GM19043 (cell line): Measurements from ENCODE around the gene PWP1.
"Not testable (repeated sequence)": the region's sequence is repeated elsewhere in the genome, so short reads cannot be mapped to it uniquely, and the experiment has no call there.

ENCODE experiments used
- ATAC-seq: cut with Tn5 transposase; IDR thresholded peaks from one replicate; pipeline ENCODE4 v1.9.1; 2021; ENCODE audit warnings: low read depth; ENCODE audit not compliant: unreplicated experiment

Gene PWP1

DNA sequence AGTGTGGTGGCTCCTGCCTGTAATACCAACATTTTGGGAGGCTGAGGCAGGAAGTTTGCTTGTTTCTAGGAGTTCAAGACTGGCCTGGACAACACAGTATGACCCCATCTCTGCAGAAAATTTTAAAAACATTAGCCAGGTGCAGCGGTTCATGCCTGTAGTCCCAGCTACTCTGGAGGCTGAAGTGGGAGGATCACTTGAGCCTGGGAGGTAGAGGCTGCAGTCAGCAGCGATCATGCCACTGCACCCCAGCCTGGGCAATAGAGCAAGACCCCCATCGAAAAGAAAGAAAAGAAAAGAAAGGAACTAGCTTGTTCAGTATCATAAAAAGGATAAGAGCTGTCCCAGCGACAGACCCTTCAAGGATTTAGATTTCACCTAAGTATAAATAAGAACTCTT is 18.1 kb upstream of the PWP1 start:
- no peak for ATAC-seq

DNA sequence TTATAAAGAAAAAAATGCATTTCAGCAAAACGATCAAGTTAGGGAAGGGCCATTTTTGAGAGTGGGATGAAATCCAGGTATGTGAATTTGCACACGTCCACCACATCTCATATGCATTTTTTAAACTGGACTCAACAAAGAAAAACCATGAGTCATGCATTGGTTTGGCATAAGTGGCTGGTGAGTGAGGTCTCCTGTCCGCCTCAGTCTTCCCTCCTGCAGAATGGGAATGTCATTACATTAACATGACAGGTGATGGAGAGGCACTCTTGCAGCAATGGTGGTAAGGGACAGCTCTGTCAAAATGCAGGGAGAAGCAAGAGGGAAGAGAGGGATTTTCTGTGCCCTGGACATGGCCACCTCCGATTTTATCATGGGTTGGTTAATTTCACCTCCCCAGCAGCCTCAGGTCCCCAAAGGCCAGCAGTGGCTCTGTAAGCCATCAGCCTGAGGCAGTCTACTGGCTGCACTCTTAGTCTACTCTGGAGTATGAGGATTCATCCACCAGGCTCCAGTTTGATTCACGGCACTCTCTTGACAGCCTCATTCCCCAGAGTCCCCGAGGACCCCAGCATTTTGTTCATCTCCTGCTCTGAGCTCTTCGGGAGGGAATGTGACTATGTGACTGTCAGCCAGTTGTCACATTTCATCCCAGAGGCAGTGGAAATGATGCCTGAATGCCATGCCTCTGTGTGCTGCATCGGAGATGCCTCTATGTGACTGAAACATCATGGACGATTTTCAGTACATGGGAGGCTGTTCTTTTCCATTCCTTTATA is 17.1 kb upstream of the PWP1 start:
- ATAC-seq = no peak

- ATAC-seq = no peak
These were observed 15.7 kb upstream of the PWP1 start for GRCh38 chr12:107669946-107670345.

DNA sequence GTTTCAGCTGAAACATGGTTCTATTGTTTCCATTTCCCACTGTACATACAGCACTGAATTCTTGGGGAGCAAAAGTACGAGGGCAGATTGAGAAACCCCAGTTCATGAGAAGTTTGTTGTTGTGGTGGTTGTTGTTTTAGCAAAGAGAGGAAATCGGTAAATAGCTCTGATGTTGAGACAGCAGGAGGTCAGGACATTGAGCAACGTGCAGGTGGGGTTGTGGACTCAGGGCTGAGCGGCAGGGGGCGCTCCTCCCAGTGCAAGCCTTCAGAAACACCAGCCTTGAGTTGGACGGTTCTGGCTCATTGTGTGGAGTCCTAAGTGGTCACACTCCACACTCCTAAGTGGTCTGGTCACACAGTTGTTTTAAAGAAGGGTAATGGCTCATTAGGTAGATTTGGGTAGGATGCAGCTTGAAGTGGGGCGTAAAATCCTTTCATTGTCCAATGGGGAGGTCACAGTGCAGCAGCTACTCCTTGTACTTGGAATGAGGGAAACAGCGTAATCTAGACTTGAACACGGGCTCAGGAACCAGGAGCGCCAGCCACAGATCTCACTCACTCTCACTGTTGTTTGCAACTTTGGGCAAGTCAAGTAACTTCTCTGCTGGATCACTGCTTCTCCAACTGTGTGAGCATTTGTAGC is 14.5 kb upstream of the PWP1 start:
- no peak for ATAC-seq

- no peak for ATAC-seq
These were observed 7.9 kb upstream of the PWP1 start for GRCh38 chr12:107677671-107678070.

DNA sequence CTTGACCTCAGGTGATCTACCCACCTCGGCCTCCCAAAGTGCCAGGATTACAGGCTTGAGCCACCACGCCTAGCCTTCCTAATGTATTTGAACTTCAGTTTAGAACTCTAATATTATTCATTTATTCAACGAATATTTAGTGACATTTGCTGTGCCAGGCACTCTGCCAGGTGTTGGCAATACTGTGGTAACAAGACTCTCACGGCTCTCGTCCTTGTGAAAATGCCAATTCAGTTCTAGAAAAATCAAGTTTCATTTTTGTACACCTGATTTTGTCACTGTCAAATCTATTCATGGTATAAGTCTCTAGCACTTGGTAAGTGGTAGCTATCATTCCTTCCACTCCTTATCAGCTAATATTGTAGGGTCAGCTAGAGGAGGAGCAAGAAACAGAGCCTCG is 6.3 kb upstream of the PWP1 start:
- no peak for ATAC-seq

- ATAC-seq = no peak
These were observed 4.2 kb upstream of the PWP1 start for GRCh38 chr12:107681455-107681835.

DNA sequence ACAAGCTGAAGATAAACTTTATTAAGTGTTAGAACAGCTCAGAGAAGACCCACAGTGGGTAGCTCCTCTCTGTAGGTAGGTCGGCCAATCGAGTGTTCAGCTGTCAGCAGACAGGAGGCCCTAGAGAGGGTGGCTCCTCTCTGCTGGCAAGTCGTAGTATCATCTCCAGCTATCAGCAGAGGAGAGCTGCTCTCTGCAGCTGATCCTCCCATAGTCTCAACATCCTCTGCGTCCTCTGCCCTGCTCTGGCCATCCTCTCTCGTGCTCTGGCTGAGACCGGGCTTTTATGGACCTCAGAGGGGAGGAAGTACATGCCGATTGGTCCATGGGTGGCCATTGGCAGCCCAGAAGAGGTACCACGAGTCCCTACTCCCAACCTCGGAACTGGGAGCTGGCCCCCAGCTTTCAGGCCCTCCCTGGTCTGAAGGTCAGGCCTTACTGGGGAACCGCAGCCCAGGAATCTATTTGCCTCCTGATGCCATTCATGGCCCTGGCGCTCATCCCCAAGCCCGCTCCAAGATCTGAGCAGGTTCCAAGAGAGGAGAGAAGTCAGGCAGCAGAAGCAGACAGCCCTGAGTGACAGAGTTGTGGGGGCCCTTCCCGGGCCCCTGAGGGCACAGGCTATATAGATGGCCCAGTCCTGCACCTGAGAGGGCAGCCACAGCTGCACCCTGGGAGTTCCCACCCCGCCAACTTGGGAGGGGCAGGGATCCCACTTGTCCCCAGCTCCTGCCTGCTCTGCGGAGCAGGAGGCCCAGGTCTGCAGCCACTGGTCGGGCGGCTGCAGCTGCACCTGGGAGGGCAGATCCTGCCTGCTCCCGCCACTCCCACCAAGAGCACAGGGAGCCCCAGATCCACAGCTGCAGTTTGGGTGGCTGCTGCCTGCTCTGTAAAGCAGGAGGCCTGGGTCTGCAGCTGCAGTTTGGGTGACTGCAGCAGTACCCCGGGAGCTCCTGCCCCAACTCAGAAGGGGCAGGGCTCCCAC is 3.5 kb upstream of the PWP1 start:
- no peak for ATAC-seq

- ATAC-seq = no peak
These were observed 1.4 kb upstream of the PWP1 start for GRCh38 chr12:107684029-107684795.

- ATAC-seq = no peak
These were observed 624 bp upstream of the PWP1 start for GRCh38 chr12:107684990-107685359.

GRCh38 chr12:107695772-107696171 is 10.2 kb downstream of the PWP1 start:
- not testable (repeated sequence) for ATAC-seq

- no peak for ATAC-seq
These were observed 16.5 kb downstream of the PWP1 start for GRCh38 chr12:107702106-107702505.

- ATAC-seq = no peak
These were observed 18.4 kb downstream of the PWP1 start for GRCh38 chr12:107704041-107704440.

DNA sequence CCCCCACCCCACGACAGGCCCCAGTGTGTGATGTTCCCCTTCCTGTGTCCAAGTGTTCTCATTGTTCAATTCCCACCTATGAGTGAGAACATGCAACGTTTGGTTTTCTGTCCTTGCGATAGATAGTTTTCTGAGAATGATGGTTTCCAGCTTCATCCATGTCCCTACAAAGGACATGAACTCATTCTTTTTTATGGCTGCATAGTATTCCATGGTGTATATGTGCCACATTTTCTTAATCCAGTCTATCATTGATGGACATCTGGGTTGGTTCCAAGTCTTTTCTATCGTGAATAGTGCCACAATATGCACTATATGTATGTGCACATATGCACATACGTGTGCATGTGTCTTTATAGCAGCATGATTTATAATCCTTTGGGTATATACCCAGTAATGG is 19.9 kb downstream of the PWP1 start:
- ATAC-seq = not testable (repeated sequence)

DNA sequence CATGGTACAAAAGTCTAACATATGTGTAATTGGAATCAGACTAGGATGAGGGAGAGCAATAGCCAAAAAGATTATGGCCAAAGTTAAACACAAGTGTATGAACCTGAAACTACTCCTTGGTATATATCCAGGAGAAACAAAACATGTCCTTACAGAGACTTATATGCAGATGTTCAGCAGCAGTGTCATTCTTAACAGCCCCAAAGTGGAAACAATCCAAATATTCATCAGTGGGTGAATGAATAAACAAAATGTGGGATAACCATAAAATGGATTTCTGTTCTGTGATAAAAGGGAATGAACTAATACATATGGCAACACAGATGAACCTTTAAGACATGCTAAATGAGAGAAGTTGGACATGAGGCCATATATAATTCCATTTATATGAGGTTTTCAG is 30.2 kb downstream of the PWP1 start:
- ATAC-seq = no peak

- ATAC-seq = no peak
These were observed 33.0 kb downstream of the PWP1 start for GRCh38 chr12:107718606-107719005.

DNA sequence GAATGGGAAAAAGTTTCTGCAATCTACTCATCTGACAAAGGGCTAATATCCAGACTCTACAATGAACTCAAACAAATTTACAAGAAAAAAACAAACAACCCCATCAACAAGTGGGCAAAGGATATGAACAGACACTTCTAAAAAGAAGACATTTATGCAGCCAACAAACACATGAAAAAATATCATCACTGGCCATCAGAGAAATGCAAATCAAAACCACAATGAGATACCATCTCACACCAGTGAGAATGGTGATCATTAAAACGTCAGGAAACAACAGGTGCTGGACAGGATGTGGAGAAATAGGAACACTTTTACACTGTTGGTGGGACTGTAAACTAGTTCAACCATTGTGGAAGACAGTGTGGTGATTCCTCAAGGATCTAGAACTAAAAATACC is 41.7 kb downstream of the PWP1 start:
- ATAC-seq = not testable (repeated sequence)

GRCh38 chr12:107727742-107728141 is 42.1 kb downstream of the PWP1 start:
- not testable (repeated sequence) for ATAC-seq

GRCh38 chr12:107730618-107731341 is 45.2 kb downstream of the PWP1 start:
- ATAC-seq = no peak

- no peak for ATAC-seq
These were observed 45.8 kb downstream of the PWP1 start for GRCh38 chr12:107731366-107731765.
